Measurements from ENCODE around the gene KIF18B. TPM values are rescaled to one million over a fixed set of nuclear protein-coding genes. Genes with fewer than 3 reads are reported as not detected.

KIF18B gene
- total and polyA plus RNA-seq, 2 donors (not counting 1 experiment from before 2014, with no cell fraction given), result 0.44 to 0.48 TPM

DNA sequence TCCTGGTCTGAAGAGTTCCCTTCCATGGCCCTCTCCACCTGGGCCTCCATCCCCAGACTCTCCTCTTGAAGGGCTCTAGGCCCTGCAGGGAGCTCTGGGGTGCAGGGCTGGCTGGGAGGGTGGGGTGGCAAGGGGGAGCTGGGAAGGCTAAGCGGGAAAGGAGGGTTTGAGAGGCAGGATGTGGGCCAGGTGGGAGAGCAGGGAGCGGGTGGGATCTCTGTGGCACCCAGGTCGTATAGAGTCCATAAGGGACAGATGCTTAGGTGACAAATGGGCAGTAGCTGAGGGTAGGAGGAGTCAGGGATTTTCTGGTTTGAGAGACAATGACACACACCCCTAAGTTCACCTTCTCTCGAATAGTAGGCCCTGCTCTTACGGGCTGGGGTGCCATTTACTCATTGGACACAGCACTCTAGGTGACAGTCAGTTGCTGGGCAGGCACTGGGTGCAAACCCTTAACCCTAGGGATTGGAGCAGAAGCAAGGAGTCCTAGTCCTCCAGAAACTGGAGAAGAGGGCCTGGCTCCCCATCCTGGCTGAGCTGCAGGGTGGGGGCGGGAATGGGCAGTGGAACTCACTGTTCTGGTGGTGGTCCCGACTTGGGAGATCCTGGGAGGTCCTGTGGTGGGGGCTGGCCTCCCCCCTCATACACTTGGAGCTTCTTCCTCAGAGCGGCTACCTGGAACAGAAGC lies 15.3 kb downstream of the KIF18B start:
- WGBS (ENCODE audit: insufficient coverage), result 96% methylated on average over 7 of the region's 8 CpGs
- Mint-ChIP-seq H3K27me3 (no peaks in the 10 kb centered on the region), H3K4me1 (no peaks in the 10 kb centered on the region), H3K27ac (no peak overlapping the region), H3K9me3 (ENCODE audit: insufficient read depth) (no peaks in the 10 kb centered on the region), H3K4me3 (no peak overlapping the region)
- TF ChIP-seq EZH2 (IDR thresholded peaks at IDR 0.05; ENCODE audit: borderline replicate concordance, insufficient read depth, low read depth, low read length, poor library complexity, severe bottlenecking), result no peak
- TF ChIP-seq, protein P1, sequence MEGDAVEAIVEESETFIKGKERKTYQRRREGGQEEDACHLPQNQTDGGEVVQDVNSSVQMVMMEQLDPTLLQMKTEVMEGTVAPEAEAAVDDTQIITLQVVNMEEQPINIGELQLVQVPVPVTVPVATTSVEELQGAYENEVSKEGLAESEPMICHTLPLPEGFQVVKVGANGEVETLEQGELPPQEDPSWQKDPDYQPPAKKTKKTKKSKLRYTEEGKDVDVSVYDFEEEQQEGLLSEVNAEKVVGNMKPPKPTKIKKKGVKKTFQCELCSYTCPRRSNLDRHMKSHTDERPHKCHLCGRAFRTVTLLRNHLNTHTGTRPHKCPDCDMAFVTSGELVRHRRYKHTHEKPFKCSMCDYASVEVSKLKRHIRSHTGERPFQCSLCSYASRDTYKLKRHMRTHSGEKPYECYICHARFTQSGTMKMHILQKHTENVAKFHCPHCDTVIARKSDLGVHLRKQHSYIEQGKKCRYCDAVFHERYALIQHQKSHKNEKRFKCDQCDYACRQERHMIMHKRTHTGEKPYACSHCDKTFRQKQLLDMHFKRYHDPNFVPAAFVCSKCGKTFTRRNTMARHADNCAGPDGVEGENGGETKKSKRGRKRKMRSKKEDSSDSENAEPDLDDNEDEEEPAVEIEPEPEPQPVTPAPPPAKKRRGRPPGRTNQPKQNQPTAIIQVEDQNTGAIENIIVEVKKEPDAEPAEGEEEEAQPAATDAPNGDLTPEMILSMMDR (IDR thresholded peaks at IDR 0.05), result no peak
- H3K4me1 ChIP-seq (ENCODE audit: control insufficient read depth in 2 of 2, insufficient read depth in 2 of 2, low read length in 2 of 2), result no peaks in the 10 kb centered on the region
- no peak overlapping the region for H3K27ac ChIP-seq (ENCODE audit: low read length in 2 of 2)
- no peak overlapping the region for H3K4me2 ChIP-seq (replicated peaks; ENCODE audit: low read depth, low read length, poor library complexity, severe bottlenecking)
- intact Hi-C loops (cut with micrococcal nuclease), result no loop called here
- DNase-seq (no peak), ATAC-seq (ENCODE audit: low read depth) (no peak)
- H3K9ac ChIP-seq (ENCODE audit: low read length), result no peak overlapping the region
- H3K27me3 ChIP-seq (replicated peaks in 1 of 4; ENCODE audit: control extremely low read depth in 1 of 4, control insufficient read depth in 3 of 4, insufficient read depth in 4 of 4, low read length in 3 of 4), result no peaks in the 10 kb centered on the region
- no peak overlapping the region for H3K4me3 ChIP-seq (ENCODE audit: control extremely low read depth in 1 of 5, extremely low read depth in 1 of 5, insufficient read depth in 1 of 5, low read depth in 2 of 5, low read length in 4 of 5)
- ChIA-PET CTCF (interaction anchor here (0.5 kb wide), 1 partner anchor 17 kb away, joined by 3 read pairs; no protein-coding TSS in a partner anchor), POLR2A (no interaction called here)
- H2AFZ ChIP-seq (ENCODE audit: insufficient read depth, low read depth, low read length, poor library complexity, severe bottlenecking), result no peak overlapping the region
- H3K79me2 ChIP-seq (ENCODE audit: control insufficient read depth, insufficient read depth, low read length), result no peaks in the 10 kb centered on the region
- no peaks in the 10 kb centered on the region for H3K9me3 ChIP-seq (ENCODE audit: control extremely low read depth in 1 of 3, control insufficient read depth in 2 of 3, insufficient read depth in 1 of 3, low read length in 2 of 3)
- H4K20me1 ChIP-seq (ENCODE audit: control insufficient read depth, insufficient read depth, low read length, poor library complexity, severe bottlenecking), result no peaks in the 10 kb centered on the region
- H3K36me3 ChIP-seq (replicated peaks in 1 of 2; ENCODE audit: control extremely low read depth in 1 of 2, control insufficient read depth in 1 of 2, extremely low read depth in 1 of 2, insufficient read depth in 2 of 2, low read length in 1 of 2), result no peaks in the 10 kb centered on the region

DNA sequence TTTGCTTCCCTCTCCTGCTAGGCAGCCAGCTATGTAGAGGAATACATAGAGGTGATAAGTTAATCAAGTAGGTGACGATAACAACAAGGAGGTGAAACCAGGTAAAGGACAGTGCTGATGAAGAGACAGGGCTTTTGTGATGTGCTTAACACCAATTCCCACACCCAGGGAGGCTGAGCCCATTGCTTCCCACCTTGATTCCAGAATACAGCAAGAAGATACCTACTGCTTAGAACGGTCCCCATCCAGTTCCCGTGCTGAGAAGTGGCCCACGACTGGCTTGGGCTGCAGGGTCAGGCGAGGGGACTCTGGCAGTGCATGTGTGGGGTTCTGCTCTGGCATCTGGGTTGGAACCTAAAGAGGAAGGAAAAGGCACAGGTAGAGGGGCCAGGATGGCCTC lies 16.2 kb downstream of the KIF18B start:
- DNase-seq, result no peak
- WGBS (ENCODE audit: insufficient coverage), result no CpG with 5 or more reads among the region's 5 CpGs
- no peak for ATAC-seq (ENCODE audit: low read depth)
- no peaks in the 10 kb centered on the region for H3K36me3 ChIP-seq (replicated peaks in 1 of 2; ENCODE audit: control extremely low read depth in 1 of 2, control insufficient read depth in 1 of 2, extremely low read depth in 1 of 2, insufficient read depth in 2 of 2, low read length in 1 of 2)
- no peak overlapping the region for H3K4me3 Mint-ChIP-seq
- no peaks in the 10 kb centered on the region for H3K27me3 ChIP-seq (replicated peaks in 1 of 4; ENCODE audit: control extremely low read depth in 1 of 4, control insufficient read depth in 3 of 4, insufficient read depth in 4 of 4, low read length in 3 of 4)
- no peak overlapping the region for H2AFZ ChIP-seq (ENCODE audit: insufficient read depth, low read depth, low read length, poor library complexity, severe bottlenecking)
- H3K4me1 Mint-ChIP-seq, result no peaks in the 10 kb centered on the region
- no peak overlapping the region for H3K27ac Mint-ChIP-seq
- ChIA-PET CTCF (no interaction called here), POLR2A (interaction anchor here (0.6 kb wide), 2 partner anchors 19 to 174 kb away, joined by 4 to 7 read pairs; no protein-coding TSS in a partner anchor)
- no peak overlapping the region for H3K4me3 ChIP-seq (ENCODE audit: control extremely low read depth in 1 of 5, extremely low read depth in 1 of 5, insufficient read depth in 1 of 5, low read depth in 2 of 5, low read length in 4 of 5)
- no peaks in the 10 kb centered on the region for H4K20me1 ChIP-seq (ENCODE audit: control insufficient read depth, insufficient read depth, low read length, poor library complexity, severe bottlenecking)
- no peaks in the 10 kb centered on the region for H3K9me3 Mint-ChIP-seq (ENCODE audit: insufficient read depth)
- TF ChIP-seq, protein P1 (IDR thresholded peaks at IDR 0.05), result no peak
- TF ChIP-seq EZH2 (IDR thresholded peaks at IDR 0.05; ENCODE audit: borderline replicate concordance, insufficient read depth, low read depth, low read length, poor library complexity, severe bottlenecking), result no peak
- no peak overlapping the region for H3K27ac ChIP-seq (ENCODE audit: low read length in 2 of 2)
- no peaks in the 10 kb centered on the region for H3K9me3 ChIP-seq (ENCODE audit: control extremely low read depth in 1 of 3, control insufficient read depth in 2 of 3, insufficient read depth in 1 of 3, low read length in 2 of 3)
- intact Hi-C loops (cut with micrococcal nuclease), result no loop called here
- H3K79me2 ChIP-seq (ENCODE audit: control insufficient read depth, insufficient read depth, low read length), result no peaks in the 10 kb centered on the region
- H3K4me2 ChIP-seq (replicated peaks; ENCODE audit: low read depth, low read length, poor library complexity, severe bottlenecking), result no peak overlapping the region
- no peak overlapping the region for H3K9ac ChIP-seq (ENCODE audit: low read length)
- H3K27me3 Mint-ChIP-seq, result no peaks in the 10 kb centered on the region
- no peaks in the 10 kb centered on the region for H3K4me1 ChIP-seq (ENCODE audit: control insufficient read depth in 2 of 2, insufficient read depth in 2 of 2, low read length in 2 of 2)
